HG02642 (cell line): ENCODE data around the gene GUCD1.
"Not testable (repeated sequence)": the region's sequence is repeated elsewhere in the genome, so short reads cannot be mapped to it uniquely, and the experiment has no call there.

Experiments
- ATAC-seq: cut with Tn5 transposase; IDR thresholded peaks from one replicate; pipeline ENCODE4 v1.9.1; 2021; ENCODE audit warnings: mild to moderate bottlenecking; ENCODE audit not compliant: unreplicated experiment, poor library complexity

The GUCD1 gene

GRCh38 chr22:24554313-24555164 is at the start of gene GUCD1:
Gene GUCD1 (minus strand): TSS chr22:24555138. CDS start chr22:24554991, 147 bp downstream.
- peak; percentile 8 for ATAC-seq

- not testable (repeated sequence) for ATAC-seq
Observed at GRCh38 chr22:24603770-24604629, 49.1 kb upstream of the GUCD1 start.

GRCh38 chr22:24602847-24603769 is 48.2 kb upstream of the GUCD1 start, which contains the start of gene GGT1:
Gene GGT1 (plus strand): TSS chr22:24603193. CDS start chr22:24611082, 7,889 bp downstream.
- ATAC-seq = not testable (repeated sequence)

- not testable (repeated sequence) for ATAC-seq
Observed at GRCh38 chr22:24602105-24602749, 47.3 kb upstream of the GUCD1 start.

GRCh38 chr22:24601217-24602104 is 46.5 kb upstream of the GUCD1 start:
- ATAC-seq = no peak

- ATAC-seq = not testable (repeated sequence)
Observed at GRCh38 chr22:24599958-24600715, 45.2 kb upstream of the GUCD1 start.

GRCh38 chr22:24599514-24599913 is 44.6 kb upstream of the GUCD1 start:
- no peak for ATAC-seq

- ATAC-seq = not testable (repeated sequence)
Observed at GRCh38 chr22:24597076-24597475, 42.1 kb upstream of the GUCD1 start.

GRCh38 chr22:24595863-24596262 is 40.9 kb upstream of the GUCD1 start:
- ATAC-seq = no peak

- no peak for ATAC-seq
Observed at GRCh38 chr22:24595228-24595627, 40.3 kb upstream of the GUCD1 start.

- no peak for ATAC-seq
Observed at GRCh38 chr22:24594569-24595120, 39.7 kb upstream of the GUCD1 start.

- ATAC-seq = no peak
Observed at GRCh38 chr22:24593836-24594568, 39.1 kb upstream of the GUCD1 start.

GRCh38 chr22:24593559-24593835 is 38.6 kb upstream of the GUCD1 start:
- ATAC-seq = not testable (repeated sequence)

- ATAC-seq = peak; percentile 82
Observed at GRCh38 chr22:24592851-24593558, 38.1 kb upstream of the GUCD1 start, which contains the start of gene LRRC75B. Gene LRRC75B (minus strand): TSS chr22:24593073. CDS start chr22:24593039, 34 bp downstream.

GRCh38 chr22:24592058-24592850 is 37.3 kb upstream of the GUCD1 start:
- peak; percentile 8 for ATAC-seq
